ENCODE results near the gene TCF7L2. TPM values are rescaled to one million over a fixed set of nuclear protein-coding genes. Genes with fewer than 3 reads are reported as not detected.

The TCF7L2 gene
- total RNA-seq, 2 donors from 2014 or later = 3.1 to 3.9 TPM

- peaks cover 2% of the 10 kb centered on the region for H3K4me1 Mint-ChIP-seq
- no peak overlapping the region for H3K27ac Mint-ChIP-seq
- H3K4me3 Mint-ChIP-seq = no peak overlapping the region
- H3K27me3 Mint-ChIP-seq = no peaks in the 10 kb centered on the region
- DNase-seq = no peak
- no peaks in the 10 kb centered on the region for H3K36me3 Mint-ChIP-seq (ENCODE audit: low read depth)
- ATAC-seq = no peak
- no peaks in the 10 kb centered on the region for H3K9me3 ChIP-seq (ENCODE audit: control insufficient read depth, low read length, poor library complexity, severe bottlenecking)
Observed at GRCh38 chr10:113018034-113018433, 68.0 kb downstream of the TCF7L2 start.

- DNase-seq (no peak), ATAC-seq (no peak)
- H3K36me3 Mint-ChIP-seq (ENCODE audit: low read depth) = no peaks in the 10 kb centered on the region
- no peak overlapping the region for H3K4me3 Mint-ChIP-seq
- no peaks in the 10 kb centered on the region for H3K9me3 ChIP-seq (ENCODE audit: control insufficient read depth, low read length, poor library complexity, severe bottlenecking)
- H3K27ac Mint-ChIP-seq = no peak overlapping the region
- H3K4me1 Mint-ChIP-seq = peaks cover 2% of the 10 kb centered on the region
- no peaks in the 10 kb centered on the region for H3K27me3 Mint-ChIP-seq
Observed at GRCh38 chr10:113019096-113019495, 69.0 kb downstream of the TCF7L2 start.

DNA sequence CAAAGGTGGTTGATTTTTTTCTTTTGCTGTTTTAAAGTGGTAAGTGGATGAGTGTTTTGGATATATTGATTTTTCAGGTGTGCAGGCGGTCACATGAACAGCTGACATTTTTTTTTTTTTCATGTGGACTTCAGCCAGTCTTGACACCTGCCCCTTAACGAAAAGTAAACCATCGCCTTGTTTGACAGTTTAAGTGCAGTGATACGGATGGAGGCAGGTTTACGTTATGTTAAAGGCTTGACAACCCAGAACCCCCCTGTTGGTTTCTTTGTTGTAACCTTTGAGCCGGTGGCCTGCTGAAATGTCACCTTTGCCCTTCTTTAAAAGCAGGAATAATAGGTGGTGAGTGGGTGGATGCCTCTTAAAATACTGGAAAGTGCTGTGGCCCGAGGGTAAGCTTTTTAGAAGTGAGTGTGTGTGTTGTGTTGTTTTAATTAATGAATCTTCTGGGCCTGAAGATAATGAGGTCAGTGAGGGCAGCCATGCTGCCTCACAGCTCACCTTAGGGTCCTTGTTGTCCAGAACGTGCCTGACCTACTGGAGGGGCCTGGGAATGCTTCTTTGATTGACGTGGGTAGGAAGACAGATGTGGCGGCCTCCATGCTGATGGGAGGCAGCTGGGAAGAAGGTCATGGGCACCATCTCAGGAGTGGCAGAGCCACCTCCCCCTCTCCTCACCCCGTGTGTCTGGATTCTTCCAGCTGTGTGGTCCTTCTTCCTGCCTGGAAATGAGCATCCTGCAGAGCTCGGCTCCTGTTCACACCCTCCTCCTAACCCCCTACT lies 69.8 kb downstream of the TCF7L2 start:
- Mint-ChIP-seq H3K27me3 (no peaks in the 10 kb centered on the region), H3K4me3 (no peak overlapping the region), H3K4me1 (peaks cover 2% of the 10 kb centered on the region), H3K36me3 (ENCODE audit: low read depth) (no peaks in the 10 kb centered on the region), H3K27ac (no peak overlapping the region)
- DNase-seq = no peak
- no peak for ATAC-seq
- H3K9me3 ChIP-seq (ENCODE audit: control insufficient read depth, low read length, poor library complexity, severe bottlenecking) = no peaks in the 10 kb centered on the region

DNA sequence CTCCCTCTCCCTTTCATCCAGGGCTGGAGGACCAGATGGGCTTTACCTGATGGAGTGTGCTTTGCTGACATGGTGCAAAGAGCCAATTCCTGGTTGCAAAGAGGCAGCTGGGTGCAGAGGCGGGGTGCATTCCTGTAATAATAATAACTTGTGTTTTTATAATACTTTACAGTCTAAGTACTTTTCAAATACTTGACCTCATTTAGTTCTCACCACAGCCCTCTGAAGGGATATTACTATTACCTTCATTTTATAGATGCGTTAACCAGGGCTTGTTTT lies 70.4 kb downstream of the TCF7L2 start:
- no peak for DNase-seq
- no peak overlapping the region for H3K27ac Mint-ChIP-seq
- no peak overlapping the region for H3K4me3 Mint-ChIP-seq
- H3K9me3 ChIP-seq (ENCODE audit: control insufficient read depth, low read length, poor library complexity, severe bottlenecking) = no peaks in the 10 kb centered on the region
- H3K4me1 Mint-ChIP-seq = peaks cover 2% of the 10 kb centered on the region
- H3K27me3 Mint-ChIP-seq = no peaks in the 10 kb centered on the region
- no peaks in the 10 kb centered on the region for H3K36me3 Mint-ChIP-seq (ENCODE audit: low read depth)
- ATAC-seq = no peak

GRCh38 chr10:113020838-113021237 lies 70.8 kb downstream of the TCF7L2 start:
- H3K4me3 Mint-ChIP-seq = no peak overlapping the region
- no peak overlapping the region for H3K27ac Mint-ChIP-seq
- no peaks in the 10 kb centered on the region for H3K27me3 Mint-ChIP-seq
- ATAC-seq (no peak), DNase-seq (no peak)
- peaks cover 2% of the 10 kb centered on the region for H3K4me1 Mint-ChIP-seq
- H3K9me3 ChIP-seq (ENCODE audit: control insufficient read depth, low read length, poor library complexity, severe bottlenecking) = no peaks in the 10 kb centered on the region
- H3K36me3 Mint-ChIP-seq (ENCODE audit: low read depth) = no peaks in the 10 kb centered on the region

DNA sequence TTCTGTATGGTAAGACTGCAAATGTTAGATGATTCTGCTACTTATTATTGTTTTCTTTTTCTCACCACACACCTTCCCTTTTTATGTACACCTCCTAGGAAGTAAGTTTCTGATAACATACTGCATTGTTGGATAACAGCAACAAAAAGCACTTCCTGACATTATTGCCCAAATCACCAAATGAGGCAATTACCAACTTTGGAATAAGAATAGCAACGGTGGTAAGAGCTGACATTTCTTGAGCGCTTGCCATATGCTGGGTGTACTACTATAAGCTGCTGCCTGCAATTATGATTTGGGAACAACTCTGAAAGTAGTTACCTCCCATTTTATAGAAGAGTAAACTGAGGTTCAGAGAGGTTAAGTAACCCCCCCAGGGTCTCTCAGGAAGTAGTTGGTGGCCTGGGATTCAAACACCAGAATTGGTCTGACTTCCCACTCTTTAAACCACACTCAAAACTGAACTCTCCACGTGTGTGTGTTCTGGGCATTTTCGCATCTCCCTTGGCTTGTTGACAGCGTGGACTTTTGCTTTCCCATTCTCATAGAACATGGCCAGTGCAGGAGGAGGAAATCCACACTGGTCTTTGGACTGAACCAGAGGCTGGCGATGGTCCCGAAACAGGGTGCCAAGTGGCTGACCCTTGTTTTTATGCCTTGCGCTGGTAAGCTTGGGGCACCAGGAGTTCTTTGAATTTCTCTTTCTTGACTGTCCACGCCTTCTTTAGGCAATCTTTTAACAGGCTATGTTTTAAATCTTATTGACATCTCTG lies 71.4 kb downstream of the TCF7L2 start:
- ATAC-seq = no peak

DNA sequence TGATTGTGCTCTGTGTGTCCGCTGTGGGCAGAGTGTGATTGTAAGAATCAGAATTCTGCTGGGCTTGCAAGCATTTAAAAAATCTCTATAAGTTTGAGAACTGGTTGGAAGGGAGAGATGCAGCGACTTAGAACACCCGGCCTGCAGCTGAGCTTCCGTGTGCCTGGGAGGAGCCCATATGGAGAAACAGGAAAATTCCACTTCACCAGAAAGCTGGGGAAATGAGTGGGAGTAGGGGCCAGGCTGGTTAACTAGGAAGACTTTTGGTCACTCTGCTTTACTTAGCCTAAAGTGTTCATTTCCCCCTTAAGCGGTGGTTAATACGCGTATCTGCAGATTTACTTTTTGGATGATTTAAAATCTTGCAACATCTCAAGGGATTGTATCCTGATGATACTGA lies 72.2 kb downstream of the TCF7L2 start:
- Mint-ChIP-seq H3K4me1 (peaks cover 4% of the 10 kb centered on the region), H3K27me3 (peaks cover 10% of the 10 kb centered on the region), H3K27ac (no peak overlapping the region), H3K4me3 (no peak overlapping the region), H3K36me3 (ENCODE audit: low read depth) (no peaks in the 10 kb centered on the region)
- no peak for DNase-seq
- H3K9me3 ChIP-seq (ENCODE audit: control insufficient read depth, low read length, poor library complexity, severe bottlenecking) = no peaks in the 10 kb centered on the region
- no peak for ATAC-seq

More for the DNA sequence above, 71.4 kb downstream of the TCF7L2 start:
- Mint-ChIP-seq H3K4me3 (no peak overlapping the region), H3K4me1 (peaks cover 2% of the 10 kb centered on the region), H3K27me3 (peaks cover 2% of the 10 kb centered on the region), H3K27ac (no peak overlapping the region), H3K36me3 (ENCODE audit: low read depth) (no peaks in the 10 kb centered on the region)
- no peaks in the 10 kb centered on the region for H3K9me3 ChIP-seq (ENCODE audit: control insufficient read depth, low read length, poor library complexity, severe bottlenecking)
- DNase-seq = no peak

GRCh38 chr10:113023017-113023416 lies 73.0 kb downstream of the TCF7L2 start:
- ATAC-seq = no peak
- no peak for DNase-seq
- H3K4me3 Mint-ChIP-seq = no peak overlapping the region
- H3K36me3 Mint-ChIP-seq (ENCODE audit: low read depth) = no peaks in the 10 kb centered on the region
- H3K9me3 ChIP-seq (ENCODE audit: control insufficient read depth, low read length, poor library complexity, severe bottlenecking) = no peaks in the 10 kb centered on the region
- H3K27ac Mint-ChIP-seq = no peak overlapping the region
- H3K27me3 Mint-ChIP-seq = peaks cover 17% of the 10 kb centered on the region
- H3K4me1 Mint-ChIP-seq = peaks cover 9% of the 10 kb centered on the region

DNA sequence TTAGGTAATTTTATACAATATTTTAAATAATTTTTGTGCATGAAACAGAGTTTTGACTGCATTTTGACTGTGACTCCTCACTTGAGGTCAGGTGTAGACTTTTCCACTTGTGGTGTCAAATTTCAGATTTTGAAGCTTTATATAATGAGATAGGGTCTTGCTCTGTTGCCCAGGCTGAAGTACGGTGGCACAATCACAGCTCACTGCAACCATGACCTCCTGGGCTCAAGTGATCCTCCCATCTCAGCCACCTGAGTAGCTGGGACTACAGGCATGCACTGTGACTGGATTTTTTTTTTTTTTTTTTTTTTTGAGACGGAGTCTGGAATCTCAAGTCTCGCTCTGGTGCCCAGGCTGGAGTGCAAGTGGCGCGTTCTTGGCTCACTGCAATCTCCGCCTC lies 74.9 kb downstream of the TCF7L2 start:
- no peaks in the 10 kb centered on the region for H3K9me3 ChIP-seq (ENCODE audit: control insufficient read depth, low read length, poor library complexity, severe bottlenecking)
- no peak overlapping the region for H3K4me3 Mint-ChIP-seq
- H3K4me1 Mint-ChIP-seq = peaks cover 9% of the 10 kb centered on the region
- peaks cover 28% of the 10 kb centered on the region for H3K27me3 Mint-ChIP-seq
- H3K27ac Mint-ChIP-seq = no peak overlapping the region
- H3K36me3 Mint-ChIP-seq (ENCODE audit: low read depth) = no peaks in the 10 kb centered on the region
- ATAC-seq (no peak), DNase-seq (no peak)

DNA sequence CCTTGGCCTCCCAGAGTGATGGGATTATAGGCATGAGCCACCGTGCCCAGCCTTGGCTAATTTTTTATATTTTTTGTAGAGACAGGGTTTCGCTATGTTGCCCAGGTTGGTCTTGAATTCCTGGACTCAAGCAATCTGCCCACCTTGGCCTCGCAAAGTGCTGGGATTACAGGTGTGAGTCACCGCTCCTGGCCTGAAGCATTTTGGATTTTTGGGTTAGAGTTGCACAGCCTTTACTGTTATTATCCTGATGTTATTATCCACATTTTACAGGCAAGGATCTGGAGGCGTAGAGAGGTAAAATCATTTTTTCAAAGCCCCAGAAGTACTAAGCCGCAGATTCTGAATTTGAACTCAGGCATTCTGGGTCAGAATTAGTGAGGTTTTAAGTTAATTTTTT lies 75.4 kb downstream of the TCF7L2 start:
- Mint-ChIP-seq H3K4me1 (peaks cover 7% of the 10 kb centered on the region), H3K4me3 (no peak overlapping the region), H3K27ac (no peak overlapping the region), H3K36me3 (ENCODE audit: low read depth) (no peaks in the 10 kb centered on the region), H3K27me3 (peaks cover 28% of the 10 kb centered on the region)
- H3K9me3 ChIP-seq (ENCODE audit: control insufficient read depth, low read length, poor library complexity, severe bottlenecking) = no peaks in the 10 kb centered on the region
- DNase-seq (no peak), ATAC-seq (no peak)

GRCh38 chr10:113026679-113027078 lies 76.6 kb downstream of the TCF7L2 start:
- no peaks in the 10 kb centered on the region for H3K9me3 ChIP-seq (ENCODE audit: control insufficient read depth, low read length, poor library complexity, severe bottlenecking)
- Mint-ChIP-seq H3K36me3 (ENCODE audit: low read depth) (no peaks in the 10 kb centered on the region), H3K27ac (no peak overlapping the region), H3K4me3 (no peak overlapping the region), H3K27me3 (peaks cover 28% of the 10 kb centered on the region), H3K4me1 (peaks cover 7% of the 10 kb centered on the region)
- no peak for ATAC-seq
- DNase-seq = no peak

- DNase-seq (no peak), ATAC-seq (no peak)
- no peaks in the 10 kb centered on the region for H3K9me3 ChIP-seq (ENCODE audit: control insufficient read depth, low read length, poor library complexity, severe bottlenecking)
- Mint-ChIP-seq H3K27me3 (peaks cover 28% of the 10 kb centered on the region), H3K36me3 (ENCODE audit: low read depth) (no peaks in the 10 kb centered on the region), H3K27ac (no peak overlapping the region), H3K4me1 (peaks cover 7% of the 10 kb centered on the region), H3K4me3 (no peak overlapping the region)
Observed at GRCh38 chr10:113027230-113027573, 77.2 kb downstream of the TCF7L2 start.

DNA sequence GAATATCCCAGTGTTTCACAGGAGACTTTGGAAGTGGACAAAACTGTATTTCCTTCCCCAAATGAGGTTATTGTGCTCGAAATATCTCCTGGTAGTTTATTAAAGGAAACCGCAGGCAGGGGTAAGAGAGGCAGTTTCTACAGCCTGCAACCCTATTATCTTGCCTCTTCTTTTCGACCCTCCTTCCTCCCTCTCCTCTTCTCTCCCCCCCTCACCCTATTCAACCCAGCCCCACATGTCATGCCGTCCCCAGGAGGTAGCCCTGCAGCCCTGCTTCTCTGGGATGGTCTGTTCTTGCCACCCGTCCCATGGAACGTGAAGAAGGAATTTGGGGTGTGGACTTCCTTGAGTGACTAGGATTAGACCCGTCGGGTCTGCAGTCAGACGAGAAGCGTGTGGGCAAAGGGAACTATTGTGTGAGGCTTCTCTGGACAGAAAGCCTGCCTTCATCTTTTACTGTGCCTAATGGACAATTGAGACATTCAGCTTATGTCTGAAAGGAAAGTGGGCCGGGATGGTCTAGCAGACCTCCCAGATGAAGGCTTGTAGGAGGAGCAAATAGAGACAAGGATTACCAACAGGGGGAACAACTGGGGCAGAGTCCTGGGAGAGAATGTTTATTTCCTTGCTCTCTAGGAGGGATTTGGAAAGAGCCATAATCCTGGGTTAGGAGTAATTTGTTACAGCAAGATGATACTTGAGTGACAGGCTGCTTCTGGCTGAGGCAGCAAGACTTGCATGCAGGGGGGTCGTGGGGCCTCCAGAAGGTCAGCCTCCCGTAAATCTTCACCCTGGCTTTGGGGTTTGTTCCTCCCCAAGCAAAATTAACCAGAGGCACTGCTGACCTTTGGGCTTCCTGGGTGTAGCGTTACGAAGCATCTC lies 77.8 kb downstream of the TCF7L2 start:
- DNase-seq (no peak), ATAC-seq (no peak)
- Mint-ChIP-seq H3K27me3 (peaks cover 28% of the 10 kb centered on the region), H3K4me3 (no peak overlapping the region), H3K4me1 (peaks cover 7% of the 10 kb centered on the region), H3K36me3 (ENCODE audit: low read depth) (no peaks in the 10 kb centered on the region), H3K27ac (no peak overlapping the region)
- no peaks in the 10 kb centered on the region for H3K9me3 ChIP-seq (ENCODE audit: control insufficient read depth, low read length, poor library complexity, severe bottlenecking)
